ENCODE measurements around the gene TMBIM1. TPM values are rescaled to one million over a fixed set of nuclear protein-coding genes. Genes with fewer than 3 reads are reported as not detected.

The TMBIM1 gene
- total RNA-seq, 1 experiment from 2014 or later: 114 TPM

DNA sequence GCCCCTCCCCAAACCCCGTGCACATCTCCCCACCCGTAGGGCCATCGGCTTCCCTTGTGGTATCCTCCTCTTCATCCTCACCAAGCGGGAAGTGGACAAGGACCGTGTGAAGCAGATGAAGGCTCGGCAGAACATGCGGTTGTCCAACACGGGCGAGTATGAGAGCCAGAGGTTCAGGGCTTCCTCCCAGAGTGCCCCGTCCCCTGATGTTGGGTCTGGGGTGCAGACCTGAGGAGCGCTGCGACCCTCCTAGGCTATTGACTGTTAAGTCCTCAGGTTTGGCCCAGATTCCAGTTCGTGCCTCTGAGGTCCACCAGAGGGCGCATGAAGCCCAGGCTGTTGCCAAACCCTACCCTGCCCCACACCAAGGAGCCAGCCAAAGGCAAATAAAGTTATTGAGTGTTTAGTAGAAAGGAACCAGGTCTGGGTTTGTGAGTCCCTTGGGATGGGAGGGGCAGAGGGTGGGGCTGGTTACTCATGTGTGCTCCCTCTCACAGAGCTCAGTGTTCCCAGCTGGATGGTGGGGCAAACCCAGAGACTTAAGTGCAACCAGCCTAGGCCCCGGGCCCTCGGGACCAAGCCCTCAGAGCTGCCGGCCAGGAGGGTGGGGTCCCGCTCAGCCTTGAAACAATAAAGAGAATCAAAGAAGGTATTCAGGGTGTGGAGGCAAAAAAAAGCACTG lies 19.6 kb downstream of the TMBIM1 start:
- Histone ChIP-seq H3K9me3 (ENCODE audit: control insufficient read depth, insufficient read depth, low read depth, low read length) (no peaks in the 10 kb centered on the region), H3K4me3 (ENCODE audit: low read depth in 2 of 2, low read length in 2 of 2) (no peak overlapping the region), H3K4me1 (ENCODE audit: control insufficient read depth, insufficient read depth, low read length) (peaks cover 20% of the 10 kb centered on the region), H3K27me3 (ENCODE audit: control insufficient read depth, insufficient read depth, low read length) (no peaks in the 10 kb centered on the region), H3K36me3 (ENCODE audit: control insufficient read depth, insufficient read depth, low read length) (peaks cover 5% of the 10 kb centered on the region), H3K27ac (ENCODE audit: low read length) (no peak overlapping the region)
- POLR2A ChIA-PET: no interaction called here
- intact Hi-C loops (cut with micrococcal nuclease; ENCODE audit: unreplicated experiment): no loop called here
- peak; percentile 27; the same call in 1 of the 2 replicates for TF ChIP-seq POLR2AphosphoS5 (IDR thresholded peaks at IDR 0.05; ENCODE audit: low read depth, low read length)
- TF ChIP-seq TCF7L2 (IDR thresholded peaks at IDR 0.05; ENCODE audit: low read depth, low read length): no peak
- TF ChIP-seq, protein P1, sequence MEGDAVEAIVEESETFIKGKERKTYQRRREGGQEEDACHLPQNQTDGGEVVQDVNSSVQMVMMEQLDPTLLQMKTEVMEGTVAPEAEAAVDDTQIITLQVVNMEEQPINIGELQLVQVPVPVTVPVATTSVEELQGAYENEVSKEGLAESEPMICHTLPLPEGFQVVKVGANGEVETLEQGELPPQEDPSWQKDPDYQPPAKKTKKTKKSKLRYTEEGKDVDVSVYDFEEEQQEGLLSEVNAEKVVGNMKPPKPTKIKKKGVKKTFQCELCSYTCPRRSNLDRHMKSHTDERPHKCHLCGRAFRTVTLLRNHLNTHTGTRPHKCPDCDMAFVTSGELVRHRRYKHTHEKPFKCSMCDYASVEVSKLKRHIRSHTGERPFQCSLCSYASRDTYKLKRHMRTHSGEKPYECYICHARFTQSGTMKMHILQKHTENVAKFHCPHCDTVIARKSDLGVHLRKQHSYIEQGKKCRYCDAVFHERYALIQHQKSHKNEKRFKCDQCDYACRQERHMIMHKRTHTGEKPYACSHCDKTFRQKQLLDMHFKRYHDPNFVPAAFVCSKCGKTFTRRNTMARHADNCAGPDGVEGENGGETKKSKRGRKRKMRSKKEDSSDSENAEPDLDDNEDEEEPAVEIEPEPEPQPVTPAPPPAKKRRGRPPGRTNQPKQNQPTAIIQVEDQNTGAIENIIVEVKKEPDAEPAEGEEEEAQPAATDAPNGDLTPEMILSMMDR (IDR thresholded peaks at IDR 0.05): peak; percentile 96
- TF ChIP-seq SIN3A (IDR thresholded peaks at IDR 0.05; ENCODE audit: borderline replicate concordance, insufficient read depth, low read depth, low read length): no peak
- TF ChIP-seq, protein P2, sequence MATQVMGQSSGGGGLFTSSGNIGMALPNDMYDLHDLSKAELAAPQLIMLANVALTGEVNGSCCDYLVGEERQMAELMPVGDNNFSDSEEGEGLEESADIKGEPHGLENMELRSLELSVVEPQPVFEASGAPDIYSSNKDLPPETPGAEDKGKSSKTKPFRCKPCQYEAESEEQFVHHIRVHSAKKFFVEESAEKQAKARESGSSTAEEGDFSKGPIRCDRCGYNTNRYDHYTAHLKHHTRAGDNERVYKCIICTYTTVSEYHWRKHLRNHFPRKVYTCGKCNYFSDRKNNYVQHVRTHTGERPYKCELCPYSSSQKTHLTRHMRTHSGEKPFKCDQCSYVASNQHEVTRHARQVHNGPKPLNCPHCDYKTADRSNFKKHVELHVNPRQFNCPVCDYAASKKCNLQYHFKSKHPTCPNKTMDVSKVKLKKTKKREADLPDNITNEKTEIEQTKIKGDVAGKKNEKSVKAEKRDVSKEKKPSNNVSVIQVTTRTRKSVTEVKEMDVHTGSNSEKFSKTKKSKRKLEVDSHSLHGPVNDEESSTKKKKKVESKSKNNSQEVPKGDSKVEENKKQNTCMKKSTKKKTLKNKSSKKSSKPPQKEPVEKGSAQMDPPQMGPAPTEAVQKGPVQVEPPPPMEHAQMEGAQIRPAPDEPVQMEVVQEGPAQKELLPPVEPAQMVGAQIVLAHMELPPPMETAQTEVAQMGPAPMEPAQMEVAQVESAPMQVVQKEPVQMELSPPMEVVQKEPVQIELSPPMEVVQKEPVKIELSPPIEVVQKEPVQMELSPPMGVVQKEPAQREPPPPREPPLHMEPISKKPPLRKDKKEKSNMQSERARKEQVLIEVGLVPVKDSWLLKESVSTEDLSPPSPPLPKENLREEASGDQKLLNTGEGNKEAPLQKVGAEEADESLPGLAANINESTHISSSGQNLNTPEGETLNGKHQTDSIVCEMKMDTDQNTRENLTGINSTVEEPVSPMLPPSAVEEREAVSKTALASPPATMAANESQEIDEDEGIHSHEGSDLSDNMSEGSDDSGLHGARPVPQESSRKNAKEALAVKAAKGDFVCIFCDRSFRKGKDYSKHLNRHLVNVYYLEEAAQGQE (IDR thresholded peaks at IDR 0.05; ENCODE audit: insufficient read depth in 1 of 2, low read depth in 2 of 2, low read length in 1 of 2): no peak
- CTCF ChIA-PET: interaction anchor here (0.6 to 1.2 kb wide), 6 partner anchors 13 to 138 kb away, joined by 3 to 5 read pairs (median 3); partner anchors contain the start of gene CATIP
- DNase-seq (ENCODE audit: low read depth, low spot score) (peak; percentile 77), ATAC-seq (peak; percentile 50)
- in situ Hi-C loops (cut with HindIII; ENCODE audit: low pct_unique_long_range_greater_than_20kb, low sequenced_read_pairs): no loop called here
- no TSS peak for BruUV-seq (replicated peaks)

DNA sequence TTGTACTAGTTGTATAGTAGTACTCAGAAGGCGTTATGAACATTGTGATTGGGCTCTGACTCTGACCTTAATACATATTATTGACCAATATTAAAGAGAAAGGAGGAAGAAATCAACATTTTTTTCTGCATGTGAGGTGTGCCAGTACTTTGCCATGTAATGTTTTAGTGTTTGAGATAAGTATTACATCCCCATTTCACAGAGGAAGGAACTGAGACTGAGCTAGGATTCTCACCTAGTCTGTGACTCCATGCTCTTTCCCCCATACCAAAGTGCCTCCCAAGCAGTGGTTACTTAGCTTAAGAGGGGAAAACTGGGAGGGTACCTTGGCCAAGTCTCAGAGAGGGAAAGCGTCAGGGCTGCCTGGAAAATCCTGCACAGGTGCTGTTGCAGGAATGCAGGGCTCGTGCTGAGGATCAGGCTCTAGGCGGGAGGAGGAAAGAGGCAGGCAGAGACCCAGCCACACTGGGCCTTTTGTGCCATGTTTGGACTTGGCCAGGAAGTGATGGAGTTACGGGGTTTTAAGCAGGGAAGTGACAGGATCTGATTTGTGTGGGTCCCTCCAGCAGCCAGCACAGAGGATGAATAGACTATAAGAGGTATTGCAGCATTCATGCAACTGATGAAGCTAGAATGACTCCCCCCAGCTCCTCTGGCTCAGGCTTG lies 20.3 kb downstream of the TMBIM1 start:
- Histone ChIP-seq H3K27me3 (ENCODE audit: control insufficient read depth, insufficient read depth, low read length) (no peaks in the 10 kb centered on the region), H3K9me3 (ENCODE audit: control insufficient read depth, insufficient read depth, low read depth, low read length) (no peaks in the 10 kb centered on the region), H3K4me3 (ENCODE audit: low read depth in 2 of 2, low read length in 2 of 2) (peak overlapping the region; percentile 86 to 93; a peak in 2 of 4 replicates), H3K27ac (ENCODE audit: low read length) (peak overlapping the region; percentile 78), H3K4me1 (ENCODE audit: control insufficient read depth, insufficient read depth, low read length) (peaks cover 20% of the 10 kb centered on the region), H3K36me3 (ENCODE audit: control insufficient read depth, insufficient read depth, low read length) (peaks cover 10% of the 10 kb centered on the region)
- CTCF ChIA-PET: interaction anchor here (0.5 to 1.8 kb wide), 4 partner anchors 15 to 136 kb away, joined by 3 to 7 read pairs (median 4); partner anchors contain the start of gene CATIP
- DNase-seq (ENCODE audit: low read depth, low spot score): no peak
- POLR2A ChIA-PET: no interaction called here
- TF ChIP-seq, protein P1 (IDR thresholded peaks at IDR 0.05): no peak
- TF ChIP-seq SIN3A (IDR thresholded peaks at IDR 0.05; ENCODE audit: borderline replicate concordance, insufficient read depth, low read depth, low read length): no peak
- TF ChIP-seq TCF7L2 (IDR thresholded peaks at IDR 0.05; ENCODE audit: low read depth, low read length): no peak
- no peak for TF ChIP-seq POLR2AphosphoS5 (IDR thresholded peaks at IDR 0.05; ENCODE audit: low read depth, low read length)
- TF ChIP-seq, protein P2 (IDR thresholded peaks at IDR 0.05; ENCODE audit: insufficient read depth in 1 of 2, low read depth in 2 of 2, low read length in 1 of 2): no peak
- ATAC-seq: no peak
- in situ Hi-C loops (cut with HindIII; ENCODE audit: low pct_unique_long_range_greater_than_20kb, low sequenced_read_pairs) (no loop called here), intact Hi-C loops (cut with micrococcal nuclease; ENCODE audit: unreplicated experiment) (no loop called here)
- TSS peak; percentile 55 for BruUV-seq (replicated peaks)
